GM12892 (cell line): Measurements from ENCODE around the gene CELF2.

Experiments used
- POLR2A ChIP-seq: IDR thresholded peaks from 2 replicates; pipeline ENCODE4 v1.6.1; 2011; ENCODE audit warnings: low read depth, low read length, control low read depth
- POLR2AphosphoS5 ChIP-seq: IDR thresholded peaks from 2 replicates; pipeline ENCODE4 v1.6.1; 2011; ENCODE audit warnings: low read depth, low read length, control low read depth

GRCh38 chr10:11354823-11355222 is 337.2 kb downstream of the CELF2 start:
- TF ChIP-seq POLR2A (no peak), POLR2AphosphoS5 (no peak)
